Retinal pigment epithelial cell (primary cell): ENCODE measurements around the gene SIDT1.
A peak's percentile ranks its signal among the peaks of the same experiment; 100 is the strongest.

Experiments used
- DNase-seq: peaks from one replicate; pipeline ENCODE4 v3.0.0-alpha.2; 2010; ENCODE audit warnings: low read depth
- H3K4me3 ChIP-seq: 2 replicates; pipeline ENCODE4 v1.5.1; 2011; ENCODE audit warnings: mild to moderate bottlenecking, low read length, control low read depth, moderate library complexity
- TF ChIP-seq, protein P1 (sequence below): conservative IDR thresholded peaks from 2 replicates; pipeline ENCODE4 v1.5.1; 2011; ENCODE audit warnings: low read depth, low read length, control low read depth, inconsistent platforms

SIDT1 gene

GRCh38 chr3:113505867-113506266 lies 26.5 kb upstream of the SIDT1 start:
- TF ChIP-seq, protein P1, sequence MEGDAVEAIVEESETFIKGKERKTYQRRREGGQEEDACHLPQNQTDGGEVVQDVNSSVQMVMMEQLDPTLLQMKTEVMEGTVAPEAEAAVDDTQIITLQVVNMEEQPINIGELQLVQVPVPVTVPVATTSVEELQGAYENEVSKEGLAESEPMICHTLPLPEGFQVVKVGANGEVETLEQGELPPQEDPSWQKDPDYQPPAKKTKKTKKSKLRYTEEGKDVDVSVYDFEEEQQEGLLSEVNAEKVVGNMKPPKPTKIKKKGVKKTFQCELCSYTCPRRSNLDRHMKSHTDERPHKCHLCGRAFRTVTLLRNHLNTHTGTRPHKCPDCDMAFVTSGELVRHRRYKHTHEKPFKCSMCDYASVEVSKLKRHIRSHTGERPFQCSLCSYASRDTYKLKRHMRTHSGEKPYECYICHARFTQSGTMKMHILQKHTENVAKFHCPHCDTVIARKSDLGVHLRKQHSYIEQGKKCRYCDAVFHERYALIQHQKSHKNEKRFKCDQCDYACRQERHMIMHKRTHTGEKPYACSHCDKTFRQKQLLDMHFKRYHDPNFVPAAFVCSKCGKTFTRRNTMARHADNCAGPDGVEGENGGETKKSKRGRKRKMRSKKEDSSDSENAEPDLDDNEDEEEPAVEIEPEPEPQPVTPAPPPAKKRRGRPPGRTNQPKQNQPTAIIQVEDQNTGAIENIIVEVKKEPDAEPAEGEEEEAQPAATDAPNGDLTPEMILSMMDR = no peak
- no peak overlapping the region for H3K4me3 ChIP-seq
- DNase-seq = no peak

DNA sequence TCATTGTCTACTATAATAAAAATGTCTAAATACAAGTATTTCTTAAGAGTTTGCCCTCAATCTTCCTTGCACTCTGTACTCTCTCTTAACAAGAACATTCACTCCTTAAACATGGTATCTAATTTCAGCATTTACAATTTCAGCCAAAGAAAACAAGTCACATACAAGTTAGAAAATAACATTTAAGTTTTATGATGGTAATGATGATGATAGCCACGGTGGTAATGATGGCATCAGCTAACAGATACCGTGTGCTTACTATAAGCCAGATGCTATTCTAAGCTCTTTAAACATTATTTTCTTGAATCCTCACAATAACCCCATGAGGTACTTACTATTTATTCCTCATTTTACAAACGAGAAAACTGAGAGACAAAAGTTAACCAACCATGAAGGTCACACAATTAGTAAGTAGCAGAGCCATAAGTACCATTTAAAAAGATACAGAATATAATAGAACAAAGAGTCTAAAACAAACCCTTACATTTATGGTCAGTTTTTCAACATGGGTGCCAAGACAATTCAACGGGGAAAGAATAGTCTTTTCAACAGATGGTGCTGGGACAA lies 24.8 kb upstream of the SIDT1 start:
- DNase-seq = no peak
- no peak overlapping the region for H3K4me3 ChIP-seq
- TF ChIP-seq, protein P1 = no peak

GRCh38 chr3:113508966-113509365 lies 23.4 kb upstream of the SIDT1 start:
- DNase-seq = no peak
- TF ChIP-seq, protein P1 = no peak
- no peak overlapping the region for H3K4me3 ChIP-seq

- TF ChIP-seq, protein P1 = no peak
- no peak for DNase-seq
Observed at GRCh38 chr3:113514265-113514769, 18.0 kb upstream of the SIDT1 start.

DNA sequence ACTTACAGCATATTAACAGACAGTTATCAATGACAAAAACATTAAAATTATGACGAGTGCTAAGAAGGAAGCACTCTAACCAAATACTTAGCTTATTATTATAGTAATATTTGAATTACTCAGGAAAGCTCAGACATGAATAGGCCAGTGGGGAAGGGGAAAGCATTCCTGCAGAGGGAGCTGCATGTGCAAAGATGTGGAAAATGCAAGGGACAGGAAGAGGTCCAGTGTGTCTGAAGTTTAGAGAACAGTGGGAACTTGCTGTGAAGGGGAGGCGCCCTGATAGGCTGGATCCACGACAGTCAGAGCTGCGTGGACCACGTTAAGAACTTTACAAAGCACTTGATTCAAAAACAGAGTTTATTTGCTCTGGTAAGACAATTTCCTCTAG lies 16.2 kb upstream of the SIDT1 start:
- H3K4me3 ChIP-seq = no peak overlapping the region
- TF ChIP-seq, protein P1 = no peak
- DNase-seq = no peak

More at GRCh38 chr3:113514265-113514769, 18.0 kb upstream of the SIDT1 start:
- H3K4me3 ChIP-seq = peak overlapping the region; percentile 94

GRCh38 chr3:113521981-113522380 lies 10.4 kb upstream of the SIDT1 start:
- H3K4me3 ChIP-seq = no peak overlapping the region
- no peak for DNase-seq
- TF ChIP-seq, protein P1 = no peak

- no peak for DNase-seq
- H3K4me3 ChIP-seq = no peak overlapping the region
- TF ChIP-seq, protein P1 = no peak
Observed at GRCh38 chr3:113523241-113523640, 9.1 kb upstream of the SIDT1 start.
